ENCODE results near the gene RAB19. TPM values are rescaled to one million over a fixed set of nuclear protein-coding genes. Genes with fewer than 3 reads are reported as not detected.

The RAB19 gene, protein sequence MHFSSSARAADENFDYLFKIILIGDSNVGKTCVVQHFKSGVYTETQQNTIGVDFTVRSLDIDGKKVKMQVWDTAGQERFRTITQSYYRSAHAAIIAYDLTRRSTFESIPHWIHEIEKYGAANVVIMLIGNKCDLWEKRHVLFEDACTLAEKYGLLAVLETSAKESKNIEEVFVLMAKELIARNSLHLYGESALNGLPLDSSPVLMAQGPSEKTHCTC
- total RNA-seq = 1.5 TPM

DNA sequence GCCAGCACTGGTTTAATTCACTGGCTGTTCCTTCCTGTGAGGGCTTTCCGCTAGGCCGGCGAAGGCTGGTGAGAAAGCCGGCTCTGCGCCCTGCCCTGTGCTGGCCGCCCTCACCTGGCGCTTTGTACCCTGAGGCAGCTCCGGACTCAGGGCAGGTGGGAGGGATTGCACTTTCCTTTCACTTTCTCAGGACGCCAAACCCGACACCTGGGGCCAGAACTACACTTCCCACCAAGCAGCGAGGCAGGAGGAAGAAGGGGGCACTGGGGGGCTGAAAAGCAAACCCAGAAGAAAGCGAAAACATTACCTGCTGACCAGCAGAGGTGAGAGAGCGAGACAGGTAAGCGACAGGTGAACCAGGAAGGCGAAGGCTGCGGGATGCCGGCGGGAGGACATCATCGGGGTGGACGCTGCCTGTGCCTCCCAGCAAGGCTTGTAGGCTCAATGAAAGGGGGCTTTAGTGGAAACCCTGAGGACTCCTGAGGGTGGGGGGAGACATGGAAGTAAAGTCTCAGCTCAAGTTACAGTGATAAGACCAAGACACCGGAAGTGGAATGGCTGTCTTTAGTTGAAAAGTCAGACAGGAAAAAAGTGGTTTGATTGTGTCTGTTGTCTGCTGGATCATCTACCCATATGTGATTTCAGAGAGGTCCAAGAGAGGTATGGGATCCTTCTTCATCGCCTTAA lies at the start of gene RAB19:
Gene RAB19, plus strand, starts transcription at position 181 of the 687 bp plus-strand sequence. CDS start 3,589 bp downstream, outside the sequence.
- H3K4me1 ChIP-seq (ENCODE audit: insufficient read depth, low read length) = peaks cover 32% of the 10 kb centered on the region
- H3K9me3 ChIP-seq (ENCODE audit: low read depth, low read length) = no peaks in the 10 kb centered on the region
- H3K27me3 ChIP-seq (ENCODE audit: insufficient read depth, low read length) = no peaks in the 10 kb centered on the region
- peak within 1 kb of the TSS; percentile 37 for H3K4me3 ChIP-seq (ENCODE audit: low read length)

DNA sequence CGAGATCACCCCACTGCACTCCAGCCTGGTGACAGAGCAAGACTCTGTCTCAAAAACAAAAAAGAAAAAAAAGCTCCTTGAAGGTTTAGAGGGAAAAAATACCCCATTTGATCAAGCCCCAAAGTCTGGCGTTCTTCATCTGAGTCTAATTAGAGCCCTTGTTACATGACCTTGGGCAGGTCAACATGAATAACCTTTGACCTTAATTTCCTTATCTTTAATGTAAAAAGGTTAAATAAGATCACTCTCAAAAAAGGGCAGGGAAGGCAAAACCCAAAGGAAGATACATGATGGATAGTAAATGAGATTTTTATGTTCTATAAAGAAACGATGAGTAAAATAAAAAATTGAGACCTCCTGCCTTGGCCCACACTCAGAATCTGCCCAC lies 45.8 kb upstream of the RAB19 start:
- H3K4me3 ChIP-seq (ENCODE audit: low read length) = no peak overlapping the region
- peaks cover 21% of the 10 kb centered on the region for H3K4me1 ChIP-seq (ENCODE audit: insufficient read depth, low read length)
- H3K27me3 ChIP-seq (ENCODE audit: insufficient read depth, low read length) = no peaks in the 10 kb centered on the region
- no peaks in the 10 kb centered on the region for H3K9me3 ChIP-seq (ENCODE audit: low read depth, low read length)

DNA sequence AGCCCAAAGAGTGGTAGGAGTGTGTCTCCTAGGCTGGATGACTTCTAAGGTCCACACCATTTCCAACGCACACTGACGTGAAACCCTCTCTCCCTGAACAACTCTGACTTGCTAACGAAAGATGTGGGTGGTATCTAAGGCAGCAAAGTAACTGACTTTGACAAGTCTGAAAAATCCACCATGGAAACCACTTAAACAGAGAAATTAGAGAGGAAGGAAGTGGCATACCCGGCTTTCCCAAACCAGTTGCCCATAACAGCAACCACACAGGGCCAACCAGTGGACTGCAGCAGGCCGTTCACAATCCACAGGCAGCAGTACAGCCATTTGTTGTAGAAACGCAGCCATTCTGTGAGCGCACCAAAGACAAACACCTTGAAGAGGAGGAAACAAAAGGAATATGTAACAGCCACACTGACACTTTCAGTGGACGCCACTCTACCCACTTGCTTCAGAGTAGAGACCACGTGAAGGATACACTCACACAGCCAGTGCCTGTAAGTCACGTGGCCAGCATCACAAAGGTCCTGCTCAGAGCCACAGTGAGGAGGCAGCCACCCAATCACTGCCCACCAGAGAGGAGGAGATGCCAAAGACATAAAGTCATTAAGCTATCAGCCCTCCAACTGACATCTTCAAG lies 45.3 kb upstream of the RAB19 start:
- Histone ChIP-seq H3K9me3 (ENCODE audit: low read depth, low read length) (no peaks in the 10 kb centered on the region), H3K27me3 (ENCODE audit: insufficient read depth, low read length) (no peaks in the 10 kb centered on the region), H3K4me1 (ENCODE audit: insufficient read depth, low read length) (peaks cover 21% of the 10 kb centered on the region), H3K4me3 (ENCODE audit: low read length) (no peak overlapping the region)

DNA sequence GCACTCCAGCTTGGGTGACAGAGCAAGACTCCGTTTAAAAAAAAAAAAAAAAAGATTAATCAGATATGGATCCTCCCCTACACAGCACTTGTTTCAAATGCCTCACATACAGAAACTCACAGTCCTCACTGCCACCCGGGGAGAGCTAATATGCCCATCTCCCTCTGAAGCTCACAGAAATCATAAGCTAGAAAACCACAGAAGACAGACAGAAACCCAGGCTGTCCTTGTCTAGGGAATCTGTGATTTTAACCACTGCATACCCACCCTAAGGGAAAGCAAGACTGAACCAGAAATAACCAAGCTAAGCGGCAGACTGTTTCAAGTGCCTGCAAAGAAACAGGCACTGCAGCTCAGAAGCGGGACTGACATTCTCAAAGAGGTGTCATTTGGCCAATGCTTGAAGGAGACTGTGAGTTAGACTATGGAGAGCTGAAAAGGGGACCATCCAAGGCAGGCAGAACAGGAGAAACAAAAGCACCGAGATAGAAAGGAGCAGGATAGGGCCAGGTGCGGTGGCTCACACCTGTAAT lies 43.1 kb upstream of the RAB19 start:
- H3K27me3 ChIP-seq (ENCODE audit: insufficient read depth, low read length) = no peaks in the 10 kb centered on the region
- H3K9me3 ChIP-seq (ENCODE audit: low read depth, low read length) = no peaks in the 10 kb centered on the region
- no peak overlapping the region for H3K4me3 ChIP-seq (ENCODE audit: low read length)
- peaks cover 21% of the 10 kb centered on the region for H3K4me1 ChIP-seq (ENCODE audit: insufficient read depth, low read length)

DNA sequence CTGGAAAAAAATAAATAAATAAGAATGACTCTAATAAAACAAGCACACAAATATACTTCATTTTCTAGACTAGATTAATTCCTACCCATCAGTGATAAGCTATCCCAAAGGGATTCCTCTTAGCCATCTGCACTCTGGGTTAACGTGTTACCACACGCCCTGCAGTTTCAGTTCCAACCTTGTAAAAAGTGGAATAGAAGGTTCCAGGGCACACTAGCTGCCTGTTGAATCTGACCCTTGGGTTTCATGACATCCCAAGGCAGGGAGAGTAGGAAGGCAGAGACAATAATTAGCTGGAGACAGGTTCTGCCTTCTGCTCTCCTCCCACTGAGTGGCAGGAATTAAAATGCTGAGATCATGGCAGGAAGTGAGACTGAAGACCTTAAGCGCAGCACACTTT lies 39.0 kb upstream of the RAB19 start:
- Histone ChIP-seq H3K4me3 (ENCODE audit: low read length) (no peak overlapping the region), H3K9me3 (ENCODE audit: low read depth, low read length) (no peaks in the 10 kb centered on the region), H3K4me1 (ENCODE audit: insufficient read depth, low read length) (no peaks in the 10 kb centered on the region), H3K27me3 (ENCODE audit: insufficient read depth, low read length) (no peaks in the 10 kb centered on the region)

DNA sequence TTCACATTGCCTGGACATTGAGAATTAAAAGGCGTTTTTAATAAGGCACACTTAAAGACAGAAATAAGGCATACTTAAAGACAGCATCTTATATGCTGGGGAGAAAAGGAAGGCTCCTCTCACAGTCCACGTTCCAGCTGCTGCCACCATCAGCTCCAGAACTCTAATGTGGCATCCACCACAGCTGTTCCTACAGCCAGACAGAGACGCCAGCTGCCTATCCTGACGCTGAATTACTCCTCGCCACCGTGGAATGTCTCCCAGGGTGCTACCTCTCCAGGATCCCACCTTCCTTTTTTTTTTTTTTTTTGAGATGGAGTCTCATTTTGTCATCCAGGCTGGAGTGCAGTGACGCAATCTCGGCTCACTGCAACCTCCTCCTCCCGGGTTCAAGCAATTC lies 36.3 kb upstream of the RAB19 start:
- Histone ChIP-seq H3K27me3 (ENCODE audit: insufficient read depth, low read length) (no peaks in the 10 kb centered on the region), H3K4me3 (ENCODE audit: low read length) (no peak overlapping the region), H3K9me3 (ENCODE audit: low read depth, low read length) (no peaks in the 10 kb centered on the region), H3K4me1 (ENCODE audit: insufficient read depth, low read length) (no peaks in the 10 kb centered on the region)

DNA sequence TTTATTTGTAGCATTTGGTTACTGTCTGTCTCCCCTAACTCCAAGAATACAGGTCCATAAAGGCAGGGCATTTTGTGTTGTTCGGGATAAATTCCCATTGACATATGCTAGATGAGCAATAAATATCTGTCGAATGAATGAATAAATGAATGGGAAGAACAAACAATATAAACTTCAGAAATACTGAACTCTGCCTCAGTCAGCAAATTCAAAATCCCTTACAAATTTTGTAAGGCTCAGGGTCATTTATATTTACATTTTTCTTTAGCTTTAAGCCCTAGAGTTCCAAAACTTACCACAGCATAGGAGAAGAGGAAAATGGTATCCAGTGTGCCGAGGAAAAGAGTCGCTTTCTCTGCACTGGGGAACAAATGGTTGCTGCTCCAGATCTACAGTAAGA lies 34.6 kb upstream of the RAB19 start:
- H3K4me3 ChIP-seq (ENCODE audit: low read length) = no peak overlapping the region
- H3K27me3 ChIP-seq (ENCODE audit: insufficient read depth, low read length) = no peaks in the 10 kb centered on the region
- no peaks in the 10 kb centered on the region for H3K4me1 ChIP-seq (ENCODE audit: insufficient read depth, low read length)

DNA sequence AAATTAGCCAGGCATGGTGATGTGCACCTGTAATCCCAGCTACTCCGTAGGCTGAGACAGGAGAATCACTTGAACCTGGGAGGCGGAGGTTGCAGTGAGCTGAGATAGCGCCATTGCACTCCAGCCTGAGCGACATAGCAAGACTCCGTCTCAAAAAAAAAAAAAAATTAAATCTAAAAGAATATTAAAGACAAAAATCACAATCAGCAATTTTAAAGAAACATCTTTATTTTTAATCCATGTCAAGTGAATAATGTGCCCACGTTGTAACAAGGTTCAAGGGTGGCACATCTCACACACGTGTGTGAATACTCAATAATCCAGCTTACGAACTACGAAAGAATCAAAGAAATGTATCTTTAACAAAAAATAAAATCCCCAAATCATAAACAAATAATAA lies 28.5 kb upstream of the RAB19 start:
- Histone ChIP-seq H3K4me3 (ENCODE audit: low read length) (no peak overlapping the region), H3K27me3 (ENCODE audit: insufficient read depth, low read length) (no peaks in the 10 kb centered on the region), H3K9me3 (ENCODE audit: low read depth, low read length) (no peaks in the 10 kb centered on the region), H3K4me1 (ENCODE audit: insufficient read depth, low read length) (peaks cover 5% of the 10 kb centered on the region)

More for the DNA sequence above, 34.6 kb upstream of the RAB19 start:
- H3K9me3 ChIP-seq (ENCODE audit: low read depth, low read length) = no peaks in the 10 kb centered on the region

DNA sequence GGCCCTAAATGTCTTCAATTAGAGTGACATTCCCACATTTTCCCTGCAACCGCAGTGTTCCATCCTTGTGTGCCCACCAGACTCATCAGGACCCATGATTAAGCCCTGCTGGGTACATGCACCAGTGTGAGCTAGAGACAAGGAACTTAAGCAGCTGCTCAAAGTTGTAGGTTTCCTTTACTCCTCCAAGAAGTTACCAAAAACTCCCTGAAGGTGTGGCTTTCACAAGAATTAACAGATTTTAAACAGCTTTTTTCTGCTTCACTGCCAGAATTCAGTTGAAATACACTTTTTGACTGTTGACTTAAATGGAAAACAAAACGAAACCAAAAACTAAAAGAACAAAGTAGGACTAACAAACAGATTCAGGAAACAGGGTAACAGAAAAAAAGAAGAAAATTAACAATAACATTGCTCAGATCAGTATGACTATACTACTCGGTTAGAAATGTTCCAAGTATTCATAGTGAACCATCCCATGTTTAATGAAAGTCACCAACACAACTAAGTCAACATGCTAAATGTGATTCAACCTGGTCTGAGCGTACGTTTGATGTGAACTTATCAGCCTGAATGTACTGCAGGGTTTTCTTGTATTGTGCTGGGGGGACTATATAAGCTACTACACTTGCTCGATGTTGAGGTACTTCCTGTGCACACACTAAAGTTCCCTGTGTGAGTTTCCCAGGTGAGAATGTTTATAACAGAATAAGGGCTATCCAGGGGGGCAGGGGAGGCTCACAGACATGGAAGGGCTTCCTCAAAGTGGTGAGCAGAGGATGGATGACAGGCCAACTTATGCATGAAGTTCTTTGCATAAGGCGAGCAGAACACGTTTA lies 27.7 kb upstream of the RAB19 start:
- no peak overlapping the region for H3K4me3 ChIP-seq (ENCODE audit: low read length)
- H3K9me3 ChIP-seq (ENCODE audit: low read depth, low read length) = no peaks in the 10 kb centered on the region
- no peaks in the 10 kb centered on the region for H3K27me3 ChIP-seq (ENCODE audit: insufficient read depth, low read length)
- H3K4me1 ChIP-seq (ENCODE audit: insufficient read depth, low read length) = peaks cover 5% of the 10 kb centered on the region

DNA sequence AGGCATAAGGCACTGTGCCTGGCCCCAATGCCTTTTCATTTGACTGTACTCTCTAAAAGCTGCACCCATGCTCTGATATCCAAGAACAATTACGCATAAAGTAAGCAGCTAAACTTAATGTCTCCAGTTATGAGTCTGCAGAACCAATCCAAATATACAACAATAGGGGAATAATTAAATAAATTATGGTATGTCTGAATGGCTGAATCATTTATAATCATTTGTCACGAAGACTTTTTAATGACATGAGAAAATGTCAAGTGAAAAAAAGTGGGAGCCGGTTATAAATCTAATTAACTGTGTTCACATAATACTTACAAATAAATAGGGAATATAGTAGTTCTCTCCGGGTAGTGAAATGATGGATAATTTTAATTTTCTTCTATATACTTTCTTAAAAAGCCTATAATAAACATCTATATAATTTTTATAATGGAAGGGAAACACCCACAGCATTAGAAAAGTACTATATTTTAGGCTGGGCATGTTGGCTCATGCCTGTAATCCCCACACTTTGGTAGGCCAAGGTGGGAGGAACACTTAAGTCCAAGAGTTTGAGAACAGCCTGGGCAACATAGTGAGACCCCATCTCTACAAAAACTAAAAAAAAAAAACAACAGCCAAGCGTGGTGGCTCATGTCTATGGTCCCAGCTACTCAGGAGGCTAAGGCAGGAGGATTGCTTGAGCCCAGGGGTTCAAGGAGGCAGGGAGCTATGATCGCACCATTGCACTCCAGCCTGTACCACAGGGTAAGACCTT lies 19.7 kb upstream of the RAB19 start:
- Histone ChIP-seq H3K4me3 (ENCODE audit: low read length) (no peak overlapping the region), H3K9me3 (ENCODE audit: low read depth, low read length) (no peaks in the 10 kb centered on the region), H3K4me1 (ENCODE audit: insufficient read depth, low read length) (peaks cover 30% of the 10 kb centered on the region), H3K27me3 (ENCODE audit: insufficient read depth, low read length) (no peaks in the 10 kb centered on the region)

DNA sequence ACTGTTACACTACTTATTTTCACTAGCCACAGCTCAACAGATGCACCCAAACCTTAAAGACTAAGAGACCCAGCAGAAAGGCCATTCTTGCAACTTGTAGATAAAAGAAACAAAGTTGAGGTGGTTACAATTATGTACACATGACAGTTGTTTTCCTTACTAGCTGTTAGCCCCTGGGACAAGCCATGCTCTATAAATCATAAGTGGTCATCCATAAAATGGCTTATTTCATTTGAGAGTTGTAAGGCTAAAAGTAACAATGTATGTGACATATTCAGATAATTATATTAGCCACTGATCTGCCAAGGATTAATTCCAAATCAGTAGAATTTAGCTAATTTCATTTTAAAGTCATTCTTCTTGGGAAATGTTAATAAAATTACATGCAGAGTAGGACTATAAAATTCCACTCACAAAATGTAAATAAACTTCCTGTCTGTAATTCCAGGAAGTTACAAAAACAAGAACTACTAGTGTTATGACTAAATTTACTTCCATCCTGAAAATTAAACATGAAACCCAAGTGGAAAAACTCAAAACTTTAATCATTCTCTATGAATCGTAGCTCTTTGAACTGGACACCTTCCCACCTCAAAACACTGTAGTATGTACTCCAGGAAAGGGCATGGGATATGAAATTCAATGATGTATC lies 18.8 kb upstream of the RAB19 start:
- no peaks in the 10 kb centered on the region for H3K9me3 ChIP-seq (ENCODE audit: low read depth, low read length)
- H3K27me3 ChIP-seq (ENCODE audit: insufficient read depth, low read length) = no peaks in the 10 kb centered on the region
- H3K4me1 ChIP-seq (ENCODE audit: insufficient read depth, low read length) = peaks cover 39% of the 10 kb centered on the region
- H3K4me3 ChIP-seq (ENCODE audit: low read length) = no peak overlapping the region

DNA sequence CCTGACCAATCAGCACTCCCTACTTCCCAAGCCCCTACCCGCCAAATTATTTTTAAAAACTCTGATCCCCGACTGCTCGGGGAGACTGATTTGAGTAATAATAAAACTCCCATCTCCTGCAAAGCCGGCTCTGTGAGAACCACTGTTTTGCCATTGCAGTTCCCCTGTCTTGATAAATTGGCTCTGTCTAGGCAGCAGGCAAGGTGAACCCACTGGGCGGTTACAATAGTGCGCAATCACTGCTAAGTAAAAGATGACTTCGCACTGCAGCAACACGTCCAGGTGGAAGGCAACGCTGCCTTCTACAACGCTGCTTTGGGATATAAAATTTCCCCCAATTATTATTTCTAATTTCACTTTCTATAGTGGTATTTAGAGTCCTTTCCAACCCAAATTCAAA lies 14.4 kb upstream of the RAB19 start:
- no peaks in the 10 kb centered on the region for H3K9me3 ChIP-seq (ENCODE audit: low read depth, low read length)
- H3K27me3 ChIP-seq (ENCODE audit: insufficient read depth, low read length) = no peaks in the 10 kb centered on the region
- H3K4me3 ChIP-seq (ENCODE audit: low read length) = no peak overlapping the region
- peaks cover 70% of the 10 kb centered on the region for H3K4me1 ChIP-seq (ENCODE audit: insufficient read depth, low read length)

DNA sequence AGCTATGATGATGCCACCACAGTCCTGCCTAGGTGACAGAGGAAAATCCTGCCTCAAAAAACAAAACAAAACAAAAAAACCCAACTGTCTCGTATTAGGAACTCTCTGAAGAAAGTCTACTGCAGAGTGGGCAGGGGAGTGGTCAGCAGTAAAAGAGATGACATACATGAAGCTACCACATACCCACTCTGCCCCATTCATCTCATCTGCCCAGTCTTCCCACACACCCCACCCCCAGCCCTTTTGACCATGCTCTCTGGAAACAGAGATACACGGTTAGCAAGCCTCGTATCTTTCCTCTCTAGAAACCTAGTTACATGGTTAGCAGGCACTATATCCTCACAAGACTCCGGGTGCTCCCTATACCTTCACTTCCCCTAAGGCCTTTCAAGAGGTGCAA lies 13.8 kb upstream of the RAB19 start:
- Histone ChIP-seq H3K4me1 (ENCODE audit: insufficient read depth, low read length) (peaks cover 64% of the 10 kb centered on the region), H3K27me3 (ENCODE audit: insufficient read depth, low read length) (no peaks in the 10 kb centered on the region), H3K4me3 (ENCODE audit: low read length) (no peak overlapping the region), H3K9me3 (ENCODE audit: low read depth, low read length) (no peaks in the 10 kb centered on the region)
